Measurements from ENCODE around the gene TNNT2. TPM values are rescaled to one million over a fixed set of nuclear protein-coding genes. Genes with fewer than 3 reads are reported as not detected.

Gene TNNT2
- total and polyA plus RNA-seq, 2 of the 8 experiments (the other 6 are each of a cell fraction or from before 2014, with no cell fraction given), result 3.1 to 21.0 TPM

DNA sequence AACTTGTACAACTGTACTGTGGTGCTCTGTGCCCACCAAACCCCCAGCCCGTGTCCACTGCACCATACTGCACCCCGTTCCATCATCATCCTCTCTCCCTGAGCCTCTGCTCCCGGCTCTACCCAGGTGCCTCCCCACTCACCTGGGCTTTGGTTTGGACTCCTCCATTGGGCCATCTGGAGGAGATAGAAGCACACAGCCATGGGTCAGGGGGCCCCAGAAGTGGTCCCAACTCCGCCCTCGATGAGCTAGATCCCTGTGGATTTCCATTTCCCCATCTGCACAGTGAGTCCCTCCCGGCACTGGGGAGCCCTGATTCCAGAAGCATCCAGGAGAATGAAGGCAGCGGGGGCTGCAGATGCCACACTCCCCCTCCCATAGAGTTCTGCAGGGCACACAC lies 10.8 kb downstream of the TNNT2 start:
- Histone ChIP-seq H3K4me2 (ENCODE audit: insufficient read depth in 1 of 2, low read depth in 2 of 2, low read length in 2 of 2) (no peak overlapping the region), H3K14ac (ENCODE audit: insufficient read length) (no peak overlapping the region), H2AK5ac (ENCODE audit: low read depth, low read length) (no peak overlapping the region), H4K91ac (replicated peaks; ENCODE audit: insufficient read length, low read length) (no peak overlapping the region), H3K4me3 (ENCODE audit: extremely low read depth in 1 of 4, insufficient read depth in 2 of 4, low read depth in 3 of 4, low read length in 4 of 4) (no peak overlapping the region), H3K9me3 (ENCODE audit: insufficient read depth in 2 of 2, low read depth in 1 of 2, low read length in 1 of 2) (no peaks in the 10 kb centered on the region), H3K79me1 (ENCODE audit: low read depth, low read length) (no peaks in the 10 kb centered on the region), H2BK20ac (ENCODE audit: low read length) (no peak overlapping the region), H4K5ac (ENCODE audit: insufficient read length, low read depth, low read length) (no peak overlapping the region), H3K9ac (replicated peaks in 1 of 4; ENCODE audit: extremely low read depth in 1 of 4, low read depth in 3 of 4, low read length in 3 of 4) (no peak overlapping the region), H2AFZ (ENCODE audit: low read length) (no peak overlapping the region), H2BK5ac (ENCODE audit: low read depth, low read length) (no peak overlapping the region; the same call in 1 of the 2 replicates), H2BK12ac (ENCODE audit: low read depth, low read length) (no peak overlapping the region), H2BK15ac (ENCODE audit: low read length) (no peak overlapping the region), H2BK120ac (replicated peaks; ENCODE audit: low read depth, low read length) (no peak overlapping the region), H4K20me1 (replicated peaks in 1 of 2; ENCODE audit: control insufficient read depth in 1 of 2, insufficient read depth in 2 of 2, low read length in 2 of 2) (no peaks in the 10 kb centered on the region), H3K4ac (replicated peaks; ENCODE audit: insufficient read length, low read depth, low read length) (no peak overlapping the region), H3K56ac (replicated peaks; ENCODE audit: insufficient read length, low read depth, low read length) (no peak overlapping the region), H3K36me3 (ENCODE audit: control insufficient read depth in 2 of 4, insufficient read depth in 4 of 4, low read length in 3 of 4) (no peaks in the 10 kb centered on the region), H3K23me2 (ENCODE audit: low read depth, low read length) (no peaks in the 10 kb centered on the region), H4K8ac (ENCODE audit: extremely low read depth, insufficient read depth, low read length) (no peak overlapping the region), H3K23ac (ENCODE audit: insufficient read length) (no peak overlapping the region), H3K27me3 (replicated peaks in 1 of 4; ENCODE audit: control insufficient read depth in 3 of 4, extremely low read depth in 1 of 4, insufficient read depth in 3 of 4, low read length in 3 of 4) (no peaks in the 10 kb centered on the region), H3K4me1 (replicated peaks in 1 of 4; ENCODE audit: control insufficient read depth in 3 of 4, insufficient read depth in 4 of 4, low read length in 3 of 4) (peaks cover 0 to 5% (median under 1%) of the 10 kb centered on the region in 4 experiments; a peak in 4 of 7 replicates), H3K18ac (ENCODE audit: extremely low read depth, low read length) (no peak overlapping the region), H3K27ac (ENCODE audit: low read depth, low read length) (no peak overlapping the region), H3K79me2 (ENCODE audit: control insufficient read depth in 1 of 2, insufficient read depth in 2 of 2, low read length in 2 of 2) (no peaks in the 10 kb centered on the region)
- ChIA-PET CTCF (ENCODE audit: partially characterized antibody) (interaction anchor here (0.6 to 14.7 kb wide), 7 partner anchors 8 to 1980 kb away, joined by 3 to 275 read pairs (median 5); partner anchors contain the start of gene TNNT2), POLR2A (ENCODE audit: partially characterized antibody) (interaction anchor here (0.8 to 2.0 kb wide), 4 partner anchors 9 to 23 kb away, joined by 3 to 7 read pairs (median 4); no protein-coding TSS in a partner anchor)
- FAIRE-seq (no peak), DNase-seq (ENCODE audit: low read depth in 1 of 2, low spot score in 2 of 2) (no peak)
- 73% methylated on average over 7 of the region's 7 CpGs; no CpG with 5 or more reads in 1 of the 2 experiments for WGBS, 2 experiments (ENCODE audit: extremely low coverage in 1 of 2, insufficient coverage in 1 of 2, insufficient read length in 1 of 2, insufficient replicate concordance in 2 of 2, low coverage in 1 of 2, low lambda C conversion rate in 2 of 2, missing lambda C conversion rate in 1 of 2)
- TF ChIP-seq YY1 (IDR thresholded peaks at IDR 0.05; ENCODE audit: low read depth, low read length) (no peak), FOSL1 (IDR thresholded peaks at IDR 0.05; ENCODE audit: insufficient read depth, low read depth, low read length) (no peak), SP1 (IDR thresholded peaks at IDR 0.05; ENCODE audit: low read depth, low read length) (no peak), NANOG (IDR thresholded peaks at IDR 0.05; ENCODE audit: insufficient read depth, low read depth, low read length, poor library complexity, severe bottlenecking) (no peak), TBP (IDR thresholded peaks at IDR 0.05; ENCODE audit: low read depth, low read length) (no peak), JUN (IDR thresholded peaks at IDR 0.05; ENCODE audit: low read depth, low read length) (no peak)

Measured in H1 (cell line).